Heart left ventricle (tissue), 13 donors: ENCODE data around the gene RBM5.

Experiments
- CTCF ChIP-seq, 12 donors: fragments of 200-600 bp; sonication (generic) in 4 of 12; IDR thresholded peaks; one replicate each; pipeline versions ENCODE4 v1.5.0 to v1.8.0; 2018 to 2022; ENCODE audit warnings: antibody characterized with exemption in 12 of 12, mild to moderate bottlenecking in 5 of 12
- POLR2A ChIP-seq, 2 donors: fragments of 450-650 bp; IDR thresholded peaks; one replicate each; pipeline ENCODE4 v1.6.1; 2017; ENCODE audit warnings: antibody characterized with exemption in 2 of 2, mild to moderate bottlenecking in 2 of 2, moderate library complexity in 2 of 2
- donor health status: ischemic (EF 13 %, LVEDD 7.1; RV severe dilation, severe dysfunction).
- donor health status: DM: no; HTN: yes; CAD: no.
- donor health status: DM: no; HTN: no; CAD: no.
- donor health status: ischemic (EF 25% LVEDD 6.9; RV normal size, moderate dysfunction).
- donor health status: ischemic (EF 25% LVEDD 5.7; RV mildly dilated, moderate dysfunction).
- donor health status: ischemic (EF 35%, LVEDD 5.7; RV mildly dilated, moderate dysfunction).
- donor health status: nonischemic (EF 11% LVEDD 7.7; RV severe dilation, severe dysfunction).
- donor health status: DM: yes; HTN: yes; CAD: no.
- donor health status: PGD.
- donor health status: ischemic (EF 29% LVEDD 5.4; RV normal size, mild dysfunction).
- donor health status: nonischemic (EF 23%, LVEDD 6.1; RV moderate dilation, normal function).

GRCh38 chr3:50122071-50122470 is 33.4 kb downstream of the RBM5 start:
- TF ChIP-seq CTCF (IDR thresholded peaks at IDR 0.05) (no peak), POLR2A (IDR thresholded peaks at IDR 0.05) (no peak)
